Thoracic aorta (tissue), 2 donors: ENCODE data around the gene TSC2. TPM values are rescaled to one million over a fixed set of nuclear protein-coding genes. Genes with fewer than 3 reads are reported as not detected.
"Not testable (repeated sequence)": the region's sequence is repeated elsewhere in the genome, so short reads cannot be mapped to it uniquely, and the experiment has no call there.

ENCODE experiments used
- ATAC-seq: fragments of 150-250 bp; one replicate; pipeline ENCODE4 v1.8.0; 2017; ENCODE audit warnings: low read depth; ENCODE audit not compliant: insufficient number of reproducible peaks, low FRiP score
- DNase-seq: peaks from one replicate; pipeline ENCODE4 v3.0.0-alpha.2; 2020; ENCODE audit warnings: low spot score
- H3K27ac ChIP-seq, 2 donors: fragments of 200-600 bp; sonication (generic); 1 replicate in 1 of 2; 2 replicates in 1 of 2; pipeline ENCODE4 v1.5.1; 2016; ENCODE audit warnings: mild to moderate bottlenecking in 2 of 2, moderate library complexity in 2 of 2
- H3K27me3 ChIP-seq: fragments of 200-600 bp; sonication (generic); replicated peaks from 2 replicates; pipeline ENCODE4 v1.6.0; 2016; ENCODE audit warnings: mild to moderate bottlenecking; ENCODE audit not compliant: insufficient read depth
- H3K36me3 ChIP-seq: fragments of 200-600 bp; sonication (generic); one replicate; pipeline ENCODE4 v1.5.1; 2016
- H3K4me1 ChIP-seq, 2 donors: fragments of 200-600 bp; sonication (generic); 1 replicate in 1 of 2; 2 replicates in 1 of 2; pipeline versions ENCODE4 v1.5.1 to v1.6.0; 2016; ENCODE audit warnings: low read depth in 2 of 2, mild to moderate bottlenecking in 1 of 2; ENCODE audit not compliant: control insufficient read depth in 1 of 2
- H3K4me3 ChIP-seq: fragments of 200-600 bp; sonication (generic); 2 replicates; pipeline ENCODE4 v1.5.1; 2016; ENCODE audit warnings: mild to moderate bottlenecking
- H3K9me3 ChIP-seq: fragments of 200-600 bp; sonication (generic); 2 replicates; pipeline ENCODE4 v1.5.1; 2016
- total RNA-seq, 2 donors: library from RNA; depleted of rRNA; stranded (reverse); fragments of >200 nt; gene quantifications; one replicate each; pipeline versions ENCODE4 v1.1.0 to v1.2.3, GENCODE V29; 2016
- TF ChIP-seq, protein P1 (sequence below): fragments of 200-600 bp; sonication (generic); IDR thresholded peaks from one replicate; pipeline ENCODE4 v1.5.1; 2019; ENCODE audit warnings: antibody characterized with exemption

TSC2 gene
- total RNA-seq, 2 donors from 2014 or later = 112 to 123 TPM

DNA sequence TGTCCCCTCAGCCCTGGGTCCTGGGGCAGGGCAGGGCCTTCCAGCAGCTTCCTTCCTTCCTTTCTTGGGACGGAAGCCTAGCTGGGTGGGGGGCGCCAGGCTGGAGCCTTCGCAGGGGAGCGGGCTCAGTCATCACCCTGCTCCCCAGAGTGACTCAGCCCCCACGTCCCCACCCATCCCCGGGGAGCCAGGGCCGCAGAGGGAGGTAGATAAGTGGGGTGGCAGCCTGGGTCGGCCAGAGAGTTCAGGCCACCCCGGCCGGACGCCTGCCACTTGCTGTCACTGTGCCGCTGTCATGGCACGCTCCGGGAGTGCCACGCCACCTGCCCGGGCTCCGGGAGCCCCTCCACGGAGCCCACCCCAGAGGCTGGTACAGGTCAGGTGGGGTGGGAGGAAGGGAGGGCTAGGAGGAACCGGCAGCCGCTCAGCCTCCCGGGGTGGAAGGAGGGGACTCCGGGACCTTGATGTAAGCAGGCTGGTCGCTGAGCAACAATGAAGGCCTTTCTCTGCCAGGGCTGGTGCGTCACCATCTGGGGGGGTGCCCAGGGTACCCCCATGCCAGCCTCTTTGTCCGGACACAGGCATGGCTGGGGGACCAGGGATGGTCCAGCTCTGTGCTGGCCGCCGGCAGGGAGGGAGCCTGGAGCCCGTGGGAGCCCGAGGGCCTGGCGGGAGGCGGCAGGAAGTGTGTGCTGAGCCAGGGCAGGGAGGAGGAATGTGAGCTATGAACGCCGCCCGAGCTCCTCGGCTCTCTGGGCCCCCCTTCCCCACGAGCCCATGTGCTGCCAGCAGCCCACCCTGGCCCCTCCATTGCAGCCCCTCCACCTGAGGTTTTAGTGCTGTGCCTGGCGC is 14.5 kb upstream of the TSC2 start:
- Histone ChIP-seq H3K36me3 (peaks cover 14% of the 10 kb centered on the region), H3K4me1 (peaks cover 27 to 61% of the 10 kb centered on the region in 2 donors), H3K4me3 (peak overlapping the region; percentile 65), H3K27ac (peak overlapping the region; percentile 89 to 94), H3K27me3 (no peaks in the 10 kb centered on the region), H3K9me3 (no peaks in the 10 kb centered on the region)
- ATAC-seq = peak; percentile 58
- TF ChIP-seq, protein P1, sequence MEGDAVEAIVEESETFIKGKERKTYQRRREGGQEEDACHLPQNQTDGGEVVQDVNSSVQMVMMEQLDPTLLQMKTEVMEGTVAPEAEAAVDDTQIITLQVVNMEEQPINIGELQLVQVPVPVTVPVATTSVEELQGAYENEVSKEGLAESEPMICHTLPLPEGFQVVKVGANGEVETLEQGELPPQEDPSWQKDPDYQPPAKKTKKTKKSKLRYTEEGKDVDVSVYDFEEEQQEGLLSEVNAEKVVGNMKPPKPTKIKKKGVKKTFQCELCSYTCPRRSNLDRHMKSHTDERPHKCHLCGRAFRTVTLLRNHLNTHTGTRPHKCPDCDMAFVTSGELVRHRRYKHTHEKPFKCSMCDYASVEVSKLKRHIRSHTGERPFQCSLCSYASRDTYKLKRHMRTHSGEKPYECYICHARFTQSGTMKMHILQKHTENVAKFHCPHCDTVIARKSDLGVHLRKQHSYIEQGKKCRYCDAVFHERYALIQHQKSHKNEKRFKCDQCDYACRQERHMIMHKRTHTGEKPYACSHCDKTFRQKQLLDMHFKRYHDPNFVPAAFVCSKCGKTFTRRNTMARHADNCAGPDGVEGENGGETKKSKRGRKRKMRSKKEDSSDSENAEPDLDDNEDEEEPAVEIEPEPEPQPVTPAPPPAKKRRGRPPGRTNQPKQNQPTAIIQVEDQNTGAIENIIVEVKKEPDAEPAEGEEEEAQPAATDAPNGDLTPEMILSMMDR = no peak
- DNase-seq = peak; percentile 36

DNA sequence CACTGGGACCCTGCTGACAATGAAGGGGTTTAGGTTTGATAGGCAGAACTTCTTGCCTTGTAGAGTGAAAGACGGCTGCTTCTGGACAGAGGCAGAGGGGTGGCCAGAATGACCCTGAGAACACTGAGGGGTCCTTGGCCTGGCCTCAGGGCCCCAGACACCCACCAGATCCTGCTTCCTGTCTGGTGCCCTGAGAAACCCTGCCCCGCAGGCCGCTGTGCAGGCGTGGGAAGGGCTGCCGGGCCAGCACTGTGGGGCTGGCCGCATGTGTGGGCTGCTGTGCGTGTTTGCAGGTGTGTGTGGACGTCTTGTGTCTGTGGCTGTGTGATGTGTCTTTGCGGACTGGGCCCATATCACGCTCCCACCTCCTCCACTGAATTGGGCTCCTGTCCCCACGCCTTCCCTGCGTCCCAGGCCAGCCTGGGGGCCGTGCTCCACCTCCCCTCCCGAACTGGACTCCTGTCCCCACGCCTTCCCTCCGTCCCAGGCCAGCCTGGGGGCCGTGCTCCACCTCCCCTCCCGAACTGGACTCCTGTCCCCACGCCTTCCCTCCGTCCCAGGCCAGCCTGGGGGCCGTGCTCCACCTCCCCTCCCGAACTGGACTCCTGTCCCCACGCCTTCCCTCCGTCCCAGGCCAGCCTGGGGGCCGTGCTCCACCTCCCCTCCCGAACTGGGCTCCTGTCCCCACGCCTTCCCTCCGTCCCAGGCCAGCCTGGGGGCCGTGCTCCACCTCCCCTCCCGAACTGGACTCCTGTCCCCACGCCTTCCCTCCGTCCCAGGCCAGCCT is 13.7 kb upstream of the TSC2 start:
- not testable (repeated sequence) for ATAC-seq, H3K9me3 ChIP-seq, DNase-seq, H3K27me3 ChIP-seq
- H3K36me3 ChIP-seq = peaks cover 18% of the 10 kb centered on the region
- H3K27ac ChIP-seq = peak overlapping the region; percentile 94 to 95
- H3K4me3 ChIP-seq = peak overlapping the region; percentile 65
- H3K4me1 ChIP-seq = peaks cover 28 to 54% of the 10 kb centered on the region in 2 donors

DNA sequence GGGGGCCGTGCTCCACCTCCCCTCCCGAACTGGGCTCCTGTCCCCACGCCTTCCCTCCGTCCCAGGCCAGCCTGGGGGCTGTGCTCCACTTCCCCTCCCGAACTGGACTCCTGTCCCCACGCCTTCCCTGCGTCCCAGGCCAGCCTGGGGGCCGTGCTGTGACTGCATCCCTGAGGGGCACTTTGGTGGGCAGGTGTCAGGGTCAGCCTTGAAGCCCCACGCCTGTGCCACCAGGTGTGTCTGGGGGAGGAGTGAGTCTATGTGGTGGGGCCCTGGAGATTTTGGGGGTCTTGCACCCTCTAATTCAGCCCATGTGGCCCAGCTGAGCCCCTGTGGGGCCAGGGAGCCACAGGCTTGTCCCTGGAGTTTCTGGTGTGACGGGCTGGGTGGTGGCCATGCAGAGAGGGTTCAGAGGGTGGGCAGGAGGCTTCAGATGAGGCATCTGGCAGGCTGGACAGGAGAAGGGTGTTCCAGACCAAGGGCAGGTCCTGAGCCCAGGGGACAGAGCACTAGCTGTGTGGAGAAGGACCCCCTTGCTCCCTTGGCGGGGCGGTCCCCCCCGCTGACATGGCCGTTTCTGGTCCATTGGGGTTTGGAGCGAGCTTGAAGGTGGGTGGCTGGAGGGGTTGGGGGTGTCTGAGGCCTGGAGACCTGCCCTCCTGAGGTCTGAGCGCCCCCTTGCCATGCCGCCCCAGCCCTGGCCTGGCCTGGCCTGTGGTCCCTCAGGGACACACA is 12.9 kb upstream of the TSC2 start:
- H3K4me3 ChIP-seq = peak overlapping the region; percentile 42
- H3K27ac ChIP-seq = peak overlapping the region; percentile 94 to 95
- peaks cover 31 to 60% of the 10 kb centered on the region in 2 donors for H3K4me1 ChIP-seq
- no peaks in the 10 kb centered on the region for H3K9me3 ChIP-seq
- TF ChIP-seq, protein P1 = no peak
- no peak for ATAC-seq
- no peak for DNase-seq
- peaks cover 18% of the 10 kb centered on the region for H3K36me3 ChIP-seq
- H3K27me3 ChIP-seq = no peaks in the 10 kb centered on the region

DNA sequence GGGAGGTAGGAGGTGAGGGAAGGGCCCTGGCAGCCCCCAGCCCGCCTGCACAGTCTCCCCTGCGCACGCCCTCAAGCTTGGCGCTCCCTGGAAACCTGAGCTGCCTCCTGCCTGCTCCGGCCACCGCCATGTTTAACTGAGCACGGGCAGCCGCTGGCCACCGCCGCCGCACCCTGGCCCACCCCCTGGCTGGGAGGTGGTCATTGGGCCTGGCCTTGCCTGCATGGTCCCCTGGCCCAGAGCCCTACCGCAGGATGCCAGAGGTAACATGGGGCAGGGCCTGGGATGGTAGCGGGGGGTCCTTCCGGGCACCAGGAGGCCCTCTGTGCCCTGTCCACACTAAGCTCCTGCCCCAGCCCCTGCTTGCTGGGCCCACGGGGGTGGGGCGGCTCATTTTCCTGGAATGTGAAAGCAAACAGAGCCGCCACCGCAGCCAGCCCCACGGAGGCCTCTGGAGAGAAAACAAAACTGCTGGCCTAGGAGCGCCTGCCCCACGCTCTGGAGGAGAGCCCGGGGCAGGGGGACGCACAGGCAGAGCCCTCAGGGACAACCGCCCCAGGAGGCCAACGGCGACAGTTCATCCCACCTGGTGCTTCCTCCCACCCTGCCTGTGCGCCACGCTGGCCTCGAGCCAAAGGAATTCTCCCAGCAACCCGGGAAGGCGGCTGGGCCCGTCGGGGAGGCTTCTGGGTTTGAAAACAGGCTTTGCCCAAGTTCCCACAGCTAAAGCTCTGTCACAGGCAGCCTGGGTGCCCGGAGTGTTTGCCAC is 12.2 kb upstream of the TSC2 start:
- H3K36me3 ChIP-seq = peaks cover 16% of the 10 kb centered on the region
- TF ChIP-seq, protein P1 = no peak
- peak overlapping the region; percentile 94 to 95 for H3K27ac ChIP-seq
- DNase-seq = peak; percentile 35
- H3K9me3 ChIP-seq = no peaks in the 10 kb centered on the region
- peak; percentile 21 for ATAC-seq
- no peaks in the 10 kb centered on the region for H3K27me3 ChIP-seq
- H3K4me1 ChIP-seq = peaks cover 31 to 61% of the 10 kb centered on the region in 2 donors
- H3K4me3 ChIP-seq = peak overlapping the region; percentile 42
